Measurements from ENCODE around the gene OLAH.

- TF ChIP-seq POLR2AphosphoS5 (IDR thresholded peaks at IDR 0.05; ENCODE audit: borderline replicate concordance, low read depth, low read length) (no peak), FOXP2 (optimal IDR thresholded peaks at IDR 0.05; ENCODE audit: control extremely low read depth, extremely low read length, insufficient read depth) (no peak)
Measured at GRCh38 chr10:15058689-15059088, 14.9 kb downstream of the OLAH start.

All from SK-N-MC (cell line).